ENCODE measurements around the gene TRERF1.

DNA sequence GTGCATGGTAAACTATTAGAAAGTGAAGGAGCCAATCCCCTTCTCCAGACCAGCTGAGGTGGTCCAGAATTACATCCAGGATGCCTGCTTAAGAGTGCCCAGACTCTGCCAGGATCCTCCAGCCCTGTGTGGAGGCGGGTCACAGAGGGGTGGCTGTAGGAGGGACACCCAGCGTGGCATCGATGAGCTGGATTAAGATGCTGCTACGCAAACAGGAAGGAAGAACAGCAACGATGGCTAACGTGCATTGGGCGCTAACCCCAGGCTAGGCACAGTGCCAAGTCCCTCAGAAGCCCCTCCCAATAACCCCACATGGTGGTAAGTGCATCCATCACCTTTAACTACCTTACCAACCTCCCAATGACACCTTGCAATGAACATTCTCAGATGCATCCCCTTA is 170.2 kb downstream of the TRERF1 start:
- TF ChIP-seq, protein P1, sequence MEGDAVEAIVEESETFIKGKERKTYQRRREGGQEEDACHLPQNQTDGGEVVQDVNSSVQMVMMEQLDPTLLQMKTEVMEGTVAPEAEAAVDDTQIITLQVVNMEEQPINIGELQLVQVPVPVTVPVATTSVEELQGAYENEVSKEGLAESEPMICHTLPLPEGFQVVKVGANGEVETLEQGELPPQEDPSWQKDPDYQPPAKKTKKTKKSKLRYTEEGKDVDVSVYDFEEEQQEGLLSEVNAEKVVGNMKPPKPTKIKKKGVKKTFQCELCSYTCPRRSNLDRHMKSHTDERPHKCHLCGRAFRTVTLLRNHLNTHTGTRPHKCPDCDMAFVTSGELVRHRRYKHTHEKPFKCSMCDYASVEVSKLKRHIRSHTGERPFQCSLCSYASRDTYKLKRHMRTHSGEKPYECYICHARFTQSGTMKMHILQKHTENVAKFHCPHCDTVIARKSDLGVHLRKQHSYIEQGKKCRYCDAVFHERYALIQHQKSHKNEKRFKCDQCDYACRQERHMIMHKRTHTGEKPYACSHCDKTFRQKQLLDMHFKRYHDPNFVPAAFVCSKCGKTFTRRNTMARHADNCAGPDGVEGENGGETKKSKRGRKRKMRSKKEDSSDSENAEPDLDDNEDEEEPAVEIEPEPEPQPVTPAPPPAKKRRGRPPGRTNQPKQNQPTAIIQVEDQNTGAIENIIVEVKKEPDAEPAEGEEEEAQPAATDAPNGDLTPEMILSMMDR (conservative IDR thresholded peaks at IDR 0.05; ENCODE audit: low read depth, low read length): no peak
- TF ChIP-seq POLR2A (IDR thresholded peaks at IDR 0.05; ENCODE audit: low read depth, low read length) (no peak), SMC3 (IDR thresholded peaks at IDR 0.05; ENCODE audit: low read depth, low read length) (no peak), FOS (IDR thresholded peaks at IDR 0.05; ENCODE audit: low read depth, low read length) (no peak), RFX5 (IDR thresholded peaks at IDR 0.05; ENCODE audit: low read depth, low read length) (no peak), MXI1 (IDR thresholded peaks at IDR 0.05; ENCODE audit: borderline replicate concordance, low read depth, low read length) (no peak), RAD21 (IDR thresholded peaks at IDR 0.05; ENCODE audit: low read length) (no peak), NFE2L2 (IDR thresholded peaks at IDR 0.05; ENCODE audit: low read depth, low read length) (no peak), CEBPB (IDR thresholded peaks at IDR 0.05; ENCODE audit: low read depth, low read length) (no peak), BHLHE40 (IDR thresholded peaks at IDR 0.05; ENCODE audit: low read depth, low read length) (no peak)
- TF ChIP-seq, protein P2, sequence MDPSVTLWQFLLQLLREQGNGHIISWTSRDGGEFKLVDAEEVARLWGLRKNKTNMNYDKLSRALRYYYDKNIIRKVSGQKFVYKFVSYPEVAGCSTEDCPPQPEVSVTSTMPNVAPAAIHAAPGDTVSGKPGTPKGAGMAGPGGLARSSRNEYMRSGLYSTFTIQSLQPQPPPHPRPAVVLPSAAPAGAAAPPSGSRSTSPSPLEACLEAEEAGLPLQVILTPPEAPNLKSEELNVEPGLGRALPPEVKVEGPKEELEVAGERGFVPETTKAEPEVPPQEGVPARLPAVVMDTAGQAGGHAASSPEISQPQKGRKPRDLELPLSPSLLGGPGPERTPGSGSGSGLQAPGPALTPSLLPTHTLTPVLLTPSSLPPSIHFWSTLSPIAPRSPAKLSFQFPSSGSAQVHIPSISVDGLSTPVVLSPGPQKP (IDR thresholded peaks at IDR 0.05; ENCODE audit: borderline replicate concordance, low read depth, low read length): no peak

All from IMR-90 (cell line).